B cell (primary cell): ENCODE results near the gene FIGNL2. TPM values are rescaled to one million over a fixed set of nuclear protein-coding genes. Genes with fewer than 3 reads are reported as not detected.

Experiments
- ATAC-seq: fragments of 200-7000 bp; cut with Tn5 transposase; one replicate; pipeline ENCODE4 v1.10.0; 2021; ENCODE audit warnings: low read depth, mild to moderate bottlenecking, moderate number of reproducible peaks, moderate library complexity
- CTCF ChIA-PET: fragments of 350-600 bp; sonication (Branson Sonifier 250); formaldehyde crosslinking; loops from one replicate; lab custom pipeline; 2021; ENCODE audit warnings: antibody characterized with exemption, inconsistent platforms; lab: Charles Lee
- POLR2A ChIA-PET: fragments of 350-600 bp; sonication (Branson Sonifier 250); formaldehyde crosslinking; loops from one replicate; lab custom pipeline; 2021; ENCODE audit warnings: antibody characterized with exemption; lab: Charles Lee
- DNase-seq: peaks from one replicate; pipeline ENCODE4 v3.0.0; 2013
- H2AFZ ChIP-seq: 2 replicates; pipeline ENCODE4 v1.6.1; 2012; ENCODE audit warnings: mild to moderate bottlenecking, low read depth, low read length; ENCODE audit not compliant: insufficient read depth, poor library complexity, severe bottlenecking
- H3K27ac ChIP-seq, 2 donors: 1 replicate in 1 of 2; 2 replicates in 1 of 2; pipeline ENCODE4 v1.5.1; 2012 to 2013; ENCODE audit warnings: low read length in 2 of 2, mild to moderate bottlenecking in 2 of 2, moderate library complexity in 1 of 2
- H3K27me3 ChIP-seq, 4 experiments: fragments of 200-600 bp in 1 of 4; sonication (generic) in 1 of 4; replicated peaks in 1 of 4; 1 replicate in 2 of 4; 2 replicates in 2 of 4; pipeline versions ENCODE4 v1.6.1 to v1.7.0; 2013 to 2016; ENCODE audit warnings: low read length in 3 of 4, mild to moderate bottlenecking in 2 of 4, mixed read lengths in 1 of 4, moderate library complexity in 1 of 4; ENCODE audit not compliant: insufficient read depth in 4 of 4, control insufficient read depth in 3 of 4; ENCODE audit errors: control extremely low read depth in 1 of 4
- H3K36me3 ChIP-seq, 2 experiments: replicated peaks in 1 of 2; 1 replicate in 1 of 2; 2 replicates in 1 of 2; pipeline versions ENCODE4 v1.6.1 to v1.7.1; 2013; ENCODE audit warnings: low read length in 1 of 2; ENCODE audit not compliant: insufficient read depth in 2 of 2, control insufficient read depth in 1 of 2; ENCODE audit errors: control extremely low read depth in 1 of 2, extremely low read depth in 1 of 2
- H3K4me1 ChIP-seq, 2 donors: fragments of 200-600 bp in 1 of 2; sonication (generic) in 1 of 2; 1 replicate in 1 of 2; 2 replicates in 1 of 2; pipeline versions ENCODE4 v1.5.1 to v1.6.1; 2013 to 2017; ENCODE audit warnings: low read length in 2 of 2; ENCODE audit not compliant: control insufficient read depth in 2 of 2, insufficient read depth in 2 of 2
- H3K4me2 ChIP-seq: replicated peaks from 2 replicates; pipeline ENCODE3; 2012; ENCODE audit warnings: mild to moderate bottlenecking, low read depth, low read length; ENCODE audit not compliant: poor library complexity, severe bottlenecking
- H3K4me3 ChIP-seq, 5 experiments: fragments of 200-600 bp in 1 of 5; sonication (generic) in 1 of 5; 1 replicate in 3 of 5; 2 replicates in 2 of 5; pipeline versions ENCODE4 v1.5.1 to v1.7.0; 2011 to 2016; ENCODE audit warnings: low read length in 4 of 5, mild to moderate bottlenecking in 4 of 5, low read depth in 2 of 5, control low read depth in 1 of 5, moderate library complexity in 1 of 5; ENCODE audit not compliant: insufficient read depth in 1 of 5; ENCODE audit errors: control extremely low read depth in 1 of 5, extremely low read depth in 1 of 5
- H3K79me2 ChIP-seq: fragments of 200-600 bp; sonication (generic); one replicate; pipeline ENCODE4 v1.6.0; 2016; ENCODE audit warnings: low read length; ENCODE audit not compliant: control insufficient read depth, insufficient read depth
- H3K9ac ChIP-seq: fragments of 200-600 bp; sonication (generic); 2 replicates; pipeline ENCODE4 v1.6.1; 2017; ENCODE audit warnings: mild to moderate bottlenecking, low read length, moderate library complexity
- H3K9me3 ChIP-seq, 3 donors: one replicate each; pipeline versions ENCODE4 v1.6.1 to v1.7.1; 2013; ENCODE audit warnings: low read length in 2 of 3; ENCODE audit not compliant: control insufficient read depth in 2 of 3, insufficient read depth in 1 of 3; ENCODE audit errors: control extremely low read depth in 1 of 3
- H4K20me1 ChIP-seq: 2 replicates; pipeline ENCODE4 v1.6.0; 2012; ENCODE audit warnings: mild to moderate bottlenecking, low read length; ENCODE audit not compliant: insufficient read depth, control insufficient read depth, poor library complexity, severe bottlenecking
- H3K27ac Mint-ChIP-seq: one replicate; pipeline ENCODE4 v1.8.0; 2021; ENCODE audit warnings: mixed read lengths
- H3K27me3 Mint-ChIP-seq: one replicate; pipeline ENCODE4 v1.8.0; 2021; ENCODE audit warnings: mixed read lengths
- H3K4me1 Mint-ChIP-seq: one replicate; pipeline ENCODE4 v1.8.0; 2021; ENCODE audit warnings: mixed read lengths
- H3K4me3 Mint-ChIP-seq: one replicate; pipeline ENCODE4 v1.8.0; 2021; ENCODE audit warnings: mixed read lengths
- H3K9me3 Mint-ChIP-seq: one replicate; pipeline ENCODE4 v1.8.0; 2022; ENCODE audit warnings: mixed read lengths; ENCODE audit not compliant: insufficient read depth
- CTCF ChIP-seq: fragments of 200-600 bp; IDR thresholded peaks from one replicate; pipeline ENCODE4 v1.8.0; 2022; ENCODE audit warnings: antibody characterized with exemption, mild to moderate bottlenecking
- EZH2 ChIP-seq: IDR thresholded peaks from 2 replicates; pipeline ENCODE4 v1.6.1; 2012; ENCODE audit warnings: borderline replicate concordance, low read depth, mild to moderate bottlenecking, moderate library complexity, low read length; ENCODE audit not compliant: insufficient read depth, poor library complexity, severe bottlenecking
- WGBS: methylation state at CpG from one replicate; pipeline ENCODE4 v1.1.5; 2013; ENCODE audit warnings: missing lambda C conversion rate; ENCODE audit not compliant: insufficient coverage; 5-methylcytosine and 5-hydroxymethylcytosine counted together
- intact Hi-C: fragments of 100-400 bp; cut with micrococcal nuclease; formaldehyde crosslinking; loops from one replicate; pipeline ENCODE4 v1.10.0; 2022
- polyA plus RNA-seq: library from polyadenylated mRNA; depleted of rRNA; stranded (reverse); fragments of >200 nt; gene quantifications from 2 replicates; pipeline ENCODE4 v1.2.3, GENCODE V29; 2012
- total RNA-seq, 2 donors: library from RNA; stranded (reverse); fragments of 120-200 nt in 1 of 2; gene quantifications; 1 replicate in 1 of 2; 2 replicates in 1 of 2; pipeline versions ENCODE4 v1.2.3 to v1.2.4, GENCODE V29; 2013 to 2022

Gene FIGNL2
- total and polyA plus RNA-seq, 2 donors (not counting 1 experiment from before 2014, with no cell fraction given), result 0.16 to 0.79 TPM

GRCh38 chr12:51837286-51837685, 11.2 kb downstream of the FIGNL2 start:
- ChIA-PET CTCF (no interaction called here), POLR2A (no interaction called here)
- no peak overlapping the region for H2AFZ ChIP-seq

GRCh38 chr12:51836827-51837173, 11.7 kb downstream of the FIGNL2 start:
- ChIA-PET POLR2A (no interaction called here), CTCF (no interaction called here)
- peaks cover 8% of the 10 kb centered on the region in 2 donors for H3K4me1 ChIP-seq
- ATAC-seq (no peak), DNase-seq (no peak)
- peaks cover 0 to 50% (median 14%) of the 10 kb centered on the region in 4 experiments for H3K27me3 ChIP-seq
- Mint-ChIP-seq H3K9me3 (no peaks in the 10 kb centered on the region), H3K4me1 (peaks cover 12% of the 10 kb centered on the region), H3K27ac (no peak overlapping the region), H3K4me3 (no peak overlapping the region), H3K27me3 (peaks cover 54% of the 10 kb centered on the region)
- H3K4me3 ChIP-seq, result no peak overlapping the region
- no peaks in the 10 kb centered on the region for H4K20me1 ChIP-seq
- H3K9ac ChIP-seq, result no peak overlapping the region
- TF ChIP-seq EZH2, result no peak
- TF ChIP-seq CTCF, result no peak
- no peaks in the 10 kb centered on the region for H3K79me2 ChIP-seq
- 87% methylated on average over 3 of the region's 6 CpGs for WGBS
- intact Hi-C loops, result no loop called here
- peaks cover 0 to 10% (median 0%) of the 10 kb centered on the region in 3 donors for H3K9me3 ChIP-seq
- no peak overlapping the region for H3K4me2 ChIP-seq
- H3K27ac ChIP-seq, result no peak overlapping the region
- no peaks in the 10 kb centered on the region for H3K36me3 ChIP-seq
- H2AFZ ChIP-seq, result no peak overlapping the region

More at GRCh38 chr12:51837286-51837685, 11.2 kb downstream of the FIGNL2 start:
- H3K79me2 ChIP-seq, result no peaks in the 10 kb centered on the region
- H3K9ac ChIP-seq, result no peak overlapping the region
- Mint-ChIP-seq H3K4me1 (peaks cover 11% of the 10 kb centered on the region), H3K27ac (no peak overlapping the region), H3K9me3 (no peaks in the 10 kb centered on the region), H3K4me3 (no peak overlapping the region), H3K27me3 (peaks cover 55% of the 10 kb centered on the region)
- H3K4me2 ChIP-seq, result no peak overlapping the region
- H3K4me3 ChIP-seq, result no peak overlapping the region
- no peaks in the 10 kb centered on the region for H4K20me1 ChIP-seq
- intact Hi-C loops, result no loop called here
- H3K27me3 ChIP-seq, result peaks cover 0 to 52% (median 14%) of the 10 kb centered on the region in 4 experiments
- H3K4me1 ChIP-seq, result peaks cover 8% of the 10 kb centered on the region in 2 donors
- 86% methylated on average over 6 of the region's 7 CpGs for WGBS
- TF ChIP-seq CTCF, result no peak
- no peak for TF ChIP-seq EZH2
- no peaks in the 10 kb centered on the region for H3K36me3 ChIP-seq
- peaks cover 0 to 10% (median 0%) of the 10 kb centered on the region in 3 donors for H3K9me3 ChIP-seq
- no peak overlapping the region for H3K27ac ChIP-seq
- DNase-seq, result no peak
- ATAC-seq, result no peak
